ENCODE results near the gene EIF4H.

DNA sequence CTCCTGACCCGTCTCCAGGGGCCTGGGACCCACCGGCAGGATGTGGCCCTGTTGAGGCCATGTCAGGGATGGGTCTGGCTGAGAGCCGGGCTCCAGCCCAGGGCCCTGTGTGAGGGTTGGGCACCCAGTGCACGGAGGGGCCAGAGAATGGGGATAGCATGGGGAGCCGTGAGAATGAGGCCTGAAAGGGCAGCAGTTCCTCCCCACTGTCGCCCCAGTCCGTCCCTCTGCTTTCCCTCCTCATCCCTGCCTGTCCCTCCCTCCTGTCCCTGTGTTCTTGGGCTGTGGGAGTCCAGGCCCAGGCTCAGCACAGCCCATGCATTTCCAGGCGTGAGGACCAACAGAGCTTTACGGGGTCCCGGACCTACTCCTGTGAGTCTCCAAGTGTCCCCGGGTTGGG lies 45.3 kb downstream of the EIF4H start:
- TF ChIP-seq CTCF (IDR thresholded peaks at IDR 0.05; ENCODE audit: low read depth, low read length, poor library complexity, severe bottlenecking) (no peak), EZH2phosphoT487 (IDR thresholded peaks at IDR 0.05; ENCODE audit: borderline replicate concordance, low read length) (no peak)

All from DOHH2 (cell line).